HepG2 (cell line): Measurements from ENCODE around the gene LBX2. TPM values are rescaled to one million over a fixed set of nuclear protein-coding genes. Genes with fewer than 3 reads are reported as not detected.

Experiments
- ATAC-seq: fragments of 200-7000 bp; cut with Tn5 transposase; 3 replicates; pipeline ENCODE4 v1.9.1; 2020; ENCODE audit warnings: mild to moderate bottlenecking, moderate library complexity
- BruUV-seq: library from RNA; stranded (reverse); fragments of 400-500 nt; replicated peaks from 2 replicates; lab custom pipeline; 2021; lab: Mats Ljungman, UMichigan
- CTCF ChIA-PET: fragments of 300-600 bp; formaldehyde crosslinking; extraction: SDS; loops from one replicate; lab custom pipeline; 2021; ENCODE audit warnings: low total read pairs, inconsistent platforms, low intra/inter-chr PET ratio; lab: Yijun Ruan, JAX
- POLR2A ChIA-PET: fragments of 350-600 bp; sonication (Branson Sonifier 250); formaldehyde crosslinking; loops from one replicate; lab custom pipeline; 2020; ENCODE audit warnings: antibody characterized with exemption, inconsistent platforms; lab: Yijun Ruan, JAX
- DNase-seq: peaks from one replicate; pipeline ENCODE4 v3.0.0-alpha.2; 2015; ENCODE audit warnings: low spot score
- FAIRE-seq: peaks from 3 replicates; lab custom pipeline; 2011; peaks lifted over from hg19 to GRCh38; lab: Jason Lieb, UNC
- H2AFZ ChIP-seq: one replicate; pipeline ENCODE4 v1.6.1; 2011; ENCODE audit warnings: low read length, inconsistent platforms
- H3K27ac ChIP-seq: fragments of 300-600 bp; 3 replicates; pipeline ENCODE4 v1.8.0; 2011; ENCODE audit warnings: mixed run types, mild to moderate bottlenecking, mixed read lengths, low read length, inconsistent platforms; ENCODE audit not compliant: insufficient read depth; ENCODE audit errors: extremely low read length
- H3K27me3 ChIP-seq, 2 experiments: fragments of 200-600 bp in 1 of 2; 2 replicates in 1 of 2; 3 replicates in 1 of 2; pipeline versions ENCODE4 v1.6.0 to v1.8.0; 2011; ENCODE audit warnings: low read length in 2 of 2, mild to moderate bottlenecking in 2 of 2, moderate library complexity in 2 of 2, inconsistent platforms in 1 of 2; ENCODE audit not compliant: insufficient read depth in 2 of 2, control insufficient read depth in 1 of 2
- H3K36me3 ChIP-seq, 2 experiments: fragments of 200-600 bp in 1 of 2; replicated peaks in 1 of 2; 2 replicates in 1 of 2; 3 replicates in 1 of 2; pipeline versions ENCODE4 v1.5.1 to v1.8.0; 2011; ENCODE audit warnings: low read length in 2 of 2, inconsistent platforms in 1 of 2; ENCODE audit not compliant: insufficient read depth in 2 of 2, control insufficient read depth in 1 of 2
- H3K4me1 ChIP-seq: 2 replicates; pipeline ENCODE4 v1.5.1; 2012; ENCODE audit warnings: low read length, inconsistent platforms; ENCODE audit not compliant: insufficient read depth
- H3K4me2 ChIP-seq: 2 replicates; pipeline ENCODE4 v1.6.0; 2011; ENCODE audit warnings: low read depth, low read length, inconsistent platforms
- H3K4me3 ChIP-seq, 3 experiments: fragments of 200-600 bp in 1 of 3; sonication (generic), shearing (Covaris generic) in 1 of 3; replicated peaks in 1 of 3; 2 replicates each; pipeline ENCODE4 v1.5.1; 2011 to 2016; ENCODE audit warnings: low read length in 3 of 3, inconsistent platforms in 2 of 3, low read depth in 2 of 3, mild to moderate bottlenecking in 2 of 3, control low read depth in 1 of 3, mixed read lengths in 1 of 3; ENCODE audit not compliant: insufficient read depth in 1 of 3
- H3K79me2 ChIP-seq: one replicate; pipeline ENCODE4 v1.6.1; 2011; ENCODE audit warnings: low read length, inconsistent platforms; ENCODE audit not compliant: insufficient read depth
- H3K9ac ChIP-seq: 2 replicates; pipeline ENCODE4 v1.6.0; 2011; ENCODE audit warnings: mild to moderate bottlenecking, low read depth, low read length, inconsistent platforms; ENCODE audit not compliant: insufficient read depth
- H3K9me3 ChIP-seq: 2 replicates; pipeline ENCODE4 v1.5.1; 2012; ENCODE audit warnings: mild to moderate bottlenecking, low read length
- H4K20me1 ChIP-seq: 2 replicates; pipeline ENCODE4 v1.6.0; 2011; ENCODE audit warnings: inconsistent platforms, mild to moderate bottlenecking, low read length, moderate library complexity; ENCODE audit not compliant: insufficient read depth
- AGO2 ChIP-seq: fragments of 200-400 bp; formaldehyde crosslinking; optimal IDR thresholded peaks from 2 replicates; pipeline ENCODE3; 2017; ENCODE audit warnings: mild to moderate bottlenecking, low read depth, low read length, moderate library complexity
- NFYB ChIP-seq: sonication (generic); formaldehyde crosslinking; IDR thresholded peaks from 2 replicates; pipeline ENCODE4 v1.4.0; 2020; ENCODE audit warnings: missing genetic modification reagents
- RBFOX2 ChIP-seq: fragments of 200-400 bp; formaldehyde crosslinking; IDR thresholded peaks from 2 replicates; pipeline ENCODE4 v1.6.1; 2017; ENCODE audit warnings: low read depth, mild to moderate bottlenecking, low read length
- ZBTB38 ChIP-seq: sonication (generic); formaldehyde crosslinking; IDR thresholded peaks from 2 replicates; pipeline ENCODE4 v1.5.1; 2020; ENCODE audit warnings: mild to moderate bottlenecking, missing genetic modification reagents
- ZMYM3 ChIP-seq: sonication (generic); formaldehyde crosslinking; IDR thresholded peaks from 2 replicates; pipeline ENCODE4 v1.5.1; 2020; ENCODE audit warnings: mild to moderate bottlenecking, missing genetic modification reagents
- WGBS: methylation state at CpG from one replicate; pipeline ENCODE4 v1.1.6; 2017; ENCODE audit warnings: low lambda C conversion rate; 5-methylcytosine and 5-hydroxymethylcytosine counted together
- in situ Hi-C: cut with HindIII; loops from 2 replicates; pipeline ENCODE4 v1.10.0; 2017; ENCODE audit warnings: low pct_unique_long_range_greater_than_20kb; ENCODE audit not compliant: extremely low pct_ligation_motif_present
- intact Hi-C: fragments of 100-400 bp; cut with micrococcal nuclease; formaldehyde crosslinking; loops from one replicate; pipeline ENCODE4 v1.10.0; 2022; ENCODE audit not compliant: unreplicated experiment
- polyA plus RNA-seq, 8 experiments: library from polyadenylated mRNA; depleted of rRNA in 3 of 8; stranded (reverse) in 7 of 8; unstranded in 1 of 8; fragments of >200 nt; fragmentation: Illumina TruSeq in 4 of 8; extraction: Trizol in 4 of 8; gene quantifications; 2 replicates each; pipeline versions ENCODE4 v1.2.1 to v1.2.3, GENCODE V29; 2011 to 2016; ENCODE audit warnings: low read depth in 4 of 8, missing spikeins in 1 of 8, mixed read lengths in 1 of 8; ENCODE audit not compliant: insufficient read depth in 1 of 8
- total RNA-seq, 5 experiments: library from RNA; depleted of rRNA; stranded (reverse); fragments of >200 nt; fragmentation: Illumina TruSeq; extraction: Trizol; gene quantifications; 2 replicates each; pipeline ENCODE4 v1.2.3, GENCODE V29; 2016; ENCODE audit warnings: low read depth in 1 of 5
- TF ChIP-seq, protein P1 (sequence below), 2 experiments: fragments of 450-650 bp in 1 of 2; sonication (generic) in 1 of 2; formaldehyde crosslinking in 1 of 2; IDR thresholded peaks; 2 replicates each; pipeline versions ENCODE4 v1.6.1 to v1.8.0; 2016 to 2022; ENCODE audit warnings: antibody characterized with exemption in 1 of 2, mild to moderate bottlenecking in 1 of 2, missing genetic modification reagents in 1 of 2
- TF ChIP-seq, protein P2 (sequence below), 2 experiments: sonication (generic) in 1 of 2; formaldehyde crosslinking in 1 of 2; IDR thresholded peaks; 2 replicates each; pipeline versions ENCODE4 v1.6.1 to v1.9.0; 2014 to 2022; ENCODE audit warnings: antibody characterized with exemption in 1 of 2, borderline replicate concordance in 1 of 2, inconsistent platforms in 1 of 2, low read depth in 1 of 2, missing genetic modification reagents in 1 of 2

Gene LBX2
- total and polyA plus RNA-seq, 2 of the 13 experiments (the other 11 are each of a cell fraction or from before 2014, with no cell fraction given) = 6.4 to 8.1 TPM

GRCh38 chr2:74515981-74516633 is 16.7 kb upstream of the LBX2 start:
- ChIA-PET POLR2A (interaction anchor here (1.0 to 2.1 kb wide), 3 partner anchors 12 to 34 kb away, joined by 3 to 6 read pairs (median 4); partner anchors contain the start of gene HTRA2), CTCF (no interaction called here)
- DNase-seq (no peak), FAIRE-seq (no peak), ATAC-seq (no peak)
- intact Hi-C loops = no loop called here
- H3K79me2 ChIP-seq = no peaks in the 10 kb centered on the region
- no peaks in the 10 kb centered on the region for H4K20me1 ChIP-seq
- no peak overlapping the region for H3K27ac ChIP-seq
- H3K4me2 ChIP-seq = no peak overlapping the region
- H3K9ac ChIP-seq = no peak overlapping the region
- peaks cover 13 to 20% of the 10 kb centered on the region in 2 experiments; a peak in 4 of 5 replicates for H3K36me3 ChIP-seq
- WGBS = 98% methylated on average over 72 of the region's 72 CpGs
- in situ Hi-C loops = no loop called here
- H3K4me3 ChIP-seq = no peak overlapping the region
- H2AFZ ChIP-seq = no peak overlapping the region
- no peaks in the 10 kb centered on the region for H3K27me3 ChIP-seq
- H3K4me1 ChIP-seq = peaks cover 36% of the 10 kb centered on the region
- no TSS peak for BruUV-seq
- no peaks in the 10 kb centered on the region for H3K9me3 ChIP-seq
- peak; percentile 47 for TF ChIP-seq NFYB (CRISPR knock-in tag)
- no peak for TF ChIP-seq ZMYM3 (CRISPR knock-in tag)
- TF ChIP-seq ZBTB38 (CRISPR knock-in tag) = peak; percentile 17; the same call in 1 of the 2 replicates
- TF ChIP-seq, protein P1, sequence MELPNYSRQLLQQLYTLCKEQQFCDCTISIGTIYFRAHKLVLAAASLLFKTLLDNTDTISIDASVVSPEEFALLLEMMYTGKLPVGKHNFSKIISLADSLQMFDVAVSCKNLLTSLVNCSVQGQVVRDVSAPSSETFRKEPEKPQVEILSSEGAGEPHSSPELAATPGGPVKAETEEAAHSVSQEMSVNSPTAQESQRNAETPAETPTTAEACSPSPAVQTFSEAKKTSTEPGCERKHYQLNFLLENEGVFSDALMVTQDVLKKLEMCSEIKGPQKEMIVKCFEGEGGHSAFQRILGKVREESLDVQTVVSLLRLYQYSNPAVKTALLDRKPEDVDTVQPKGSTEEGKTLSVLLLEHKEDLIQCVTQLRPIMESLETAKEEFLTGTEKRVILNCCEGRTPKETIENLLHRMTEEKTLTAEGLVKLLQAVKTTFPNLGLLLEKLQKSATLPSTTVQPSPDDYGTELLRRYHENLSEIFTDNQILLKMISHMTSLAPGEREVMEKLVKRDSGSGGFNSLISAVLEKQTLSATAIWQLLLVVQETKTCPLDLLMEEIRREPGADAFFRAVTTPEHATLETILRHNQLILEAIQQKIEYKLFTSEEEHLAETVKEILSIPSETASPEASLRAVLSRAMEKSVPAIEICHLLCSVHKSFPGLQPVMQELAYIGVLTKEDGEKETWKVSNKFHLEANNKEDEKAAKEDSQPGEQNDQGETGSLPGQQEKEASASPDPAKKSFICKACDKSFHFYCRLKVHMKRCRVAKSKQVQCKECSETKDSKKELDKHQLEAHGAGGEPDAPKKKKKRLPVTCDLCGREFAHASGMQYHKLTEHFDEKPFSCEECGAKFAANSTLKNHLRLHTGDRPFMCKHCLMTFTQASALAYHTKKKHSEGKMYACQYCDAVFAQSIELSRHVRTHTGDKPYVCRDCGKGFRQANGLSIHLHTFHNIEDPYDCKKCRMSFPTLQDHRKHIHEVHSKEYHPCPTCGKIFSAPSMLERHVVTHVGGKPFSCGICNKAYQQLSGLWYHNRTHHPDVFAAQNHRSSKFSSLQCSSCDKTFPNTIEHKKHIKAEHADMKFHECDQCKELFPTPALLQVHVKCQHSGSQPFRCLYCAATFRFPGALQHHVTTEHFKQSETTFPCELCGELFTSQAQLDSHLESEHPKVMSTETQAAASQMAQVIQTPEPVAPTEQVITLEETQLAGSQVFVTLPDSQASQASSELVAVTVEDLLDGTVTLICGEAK (IDR thresholded peaks at IDR 0.05) = no peak
- TF ChIP-seq, protein P1 (CRISPR knock-in tag; IDR thresholded peaks at IDR 0.05) = 0 out of 2 replicates have a peak, but pooled peaks have one; percentile 21
- peak; percentile 59 for TF ChIP-seq RBFOX2
- TF ChIP-seq, protein P2, sequence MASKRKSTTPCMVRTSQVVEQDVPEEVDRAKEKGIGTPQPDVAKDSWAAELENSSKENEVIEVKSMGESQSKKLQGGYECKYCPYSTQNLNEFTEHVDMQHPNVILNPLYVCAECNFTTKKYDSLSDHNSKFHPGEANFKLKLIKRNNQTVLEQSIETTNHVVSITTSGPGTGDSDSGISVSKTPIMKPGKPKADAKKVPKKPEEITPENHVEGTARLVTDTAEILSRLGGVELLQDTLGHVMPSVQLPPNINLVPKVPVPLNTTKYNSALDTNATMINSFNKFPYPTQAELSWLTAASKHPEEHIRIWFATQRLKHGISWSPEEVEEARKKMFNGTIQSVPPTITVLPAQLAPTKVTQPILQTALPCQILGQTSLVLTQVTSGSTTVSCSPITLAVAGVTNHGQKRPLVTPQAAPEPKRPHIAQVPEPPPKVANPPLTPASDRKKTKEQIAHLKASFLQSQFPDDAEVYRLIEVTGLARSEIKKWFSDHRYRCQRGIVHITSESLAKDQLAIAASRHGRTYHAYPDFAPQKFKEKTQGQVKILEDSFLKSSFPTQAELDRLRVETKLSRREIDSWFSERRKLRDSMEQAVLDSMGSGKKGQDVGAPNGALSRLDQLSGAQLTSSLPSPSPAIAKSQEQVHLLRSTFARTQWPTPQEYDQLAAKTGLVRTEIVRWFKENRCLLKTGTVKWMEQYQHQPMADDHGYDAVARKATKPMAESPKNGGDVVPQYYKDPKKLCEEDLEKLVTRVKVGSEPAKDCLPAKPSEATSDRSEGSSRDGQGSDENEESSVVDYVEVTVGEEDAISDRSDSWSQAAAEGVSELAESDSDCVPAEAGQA (IDR thresholded peaks at IDR 0.05; ENCODE audit: low read depth) = 0 out of 2 replicates have a peak, but pooled peaks have one; percentile 1
- TF ChIP-seq, protein P2 (CRISPR knock-in tag; IDR thresholded peaks at IDR 0.05; ENCODE audit: borderline replicate concordance) = no peak
- TF ChIP-seq AGO2 = peak; percentile 62
